Activated CD4-positive, alpha-beta T cell treated with anti-CD3 and anti-CD28 coated beads, Interleukin-2, amount 10 ng/mL, durations not matched to agents 7 days and 5 days (primary cell): ENCODE results near the gene GUCY1A2. TPM values are rescaled to one million over a fixed set of nuclear protein-coding genes. Genes with fewer than 3 reads are reported as not detected.
"Not testable (repeated sequence)": the region's sequence is repeated elsewhere in the genome, so short reads cannot be mapped to it uniquely, and the experiment has no call there.

ENCODE experiments used
- CTCF ChIA-PET: fragments of 350-600 bp; sonication (Branson Sonifier 250); formaldehyde crosslinking; loops from one replicate; lab custom pipeline; 2021; ENCODE audit warnings: antibody characterized with exemption; lab: Charles Lee
- POLR2A ChIA-PET: fragments of 350-600 bp; sonication (Branson Sonifier 250); formaldehyde crosslinking; loops from one replicate; lab custom pipeline; 2021; ENCODE audit warnings: antibody characterized with exemption; lab: Charles Lee
- DNase-seq: peaks from one replicate; pipeline ENCODE4 v3.0.0-alpha.2; 2020
- H3K27ac Mint-ChIP-seq: one replicate; pipeline ENCODE4 v1.8.0; 2021; ENCODE audit warnings: mild to moderate bottlenecking, moderate library complexity, mixed read lengths
- H3K27me3 Mint-ChIP-seq: one replicate; pipeline ENCODE4 v1.8.0; 2021; ENCODE audit warnings: mixed read lengths
- H3K36me3 Mint-ChIP-seq: one replicate; pipeline ENCODE4 v1.8.0; 2021; ENCODE audit warnings: low read depth, mixed read lengths
- H3K4me1 Mint-ChIP-seq: one replicate; pipeline ENCODE4 v1.8.0; 2021; ENCODE audit warnings: mixed read lengths
- H3K4me3 Mint-ChIP-seq: one replicate; pipeline ENCODE4 v1.8.0; 2021; ENCODE audit warnings: mild to moderate bottlenecking, moderate library complexity, mixed read lengths
- H3K9me3 Mint-ChIP-seq: one replicate; pipeline ENCODE4 v1.8.0; 2021; ENCODE audit warnings: mixed read lengths
- total RNA-seq, 2 experiments: library from RNA; stranded (reverse); gene quantifications; one replicate each; pipeline ENCODE4 v1.2.3, GENCODE V29; 2021

GUCY1A2 gene
- total RNA-seq, 2 experiments from 2014 or later = not detected

- Mint-ChIP-seq H3K27me3 (no peaks in the 10 kb centered on the region), H3K36me3 (no peaks in the 10 kb centered on the region), H3K4me1 (no peaks in the 10 kb centered on the region), H3K9me3 (peaks cover 9% of the 10 kb centered on the region), H3K27ac (no peak overlapping the region), H3K4me3 (no peak overlapping the region)
- ChIA-PET CTCF (interaction anchor here (0.6 kb wide), 1 partner anchor 463 kb away, joined by 3 read pairs; no protein-coding TSS in a partner anchor), POLR2A (no interaction called here)
- DNase-seq = no peak
Observed at GRCh38 chr11:106888386-106888785, 129.9 kb downstream of the GUCY1A2 start.

GRCh38 chr11:106883693-106884092 is 134.6 kb downstream of the GUCY1A2 start:
- H3K27me3 Mint-ChIP-seq, CTCF ChIA-PET, H3K27ac Mint-ChIP-seq, H3K4me3 Mint-ChIP-seq, H3K36me3 Mint-ChIP-seq, DNase-seq, H3K4me1 Mint-ChIP-seq, POLR2A ChIA-PET: not testable (repeated sequence)
- H3K9me3 Mint-ChIP-seq = peaks cover 16% of the 10 kb centered on the region

- ChIA-PET POLR2A (no interaction called here), CTCF (no interaction called here)
- Mint-ChIP-seq H3K9me3 (peaks cover 17% of the 10 kb centered on the region), H3K4me3 (no peak overlapping the region), H3K27me3 (no peaks in the 10 kb centered on the region), H3K4me1 (no peaks in the 10 kb centered on the region), H3K36me3 (no peaks in the 10 kb centered on the region), H3K27ac (no peak overlapping the region)
- DNase-seq = no peak
Observed at GRCh38 chr11:106879832-106880546, 138.3 kb downstream of the GUCY1A2 start.

GRCh38 chr11:106879029-106879428 is 139.2 kb downstream of the GUCY1A2 start:
- H3K9me3 Mint-ChIP-seq = peaks cover 15% of the 10 kb centered on the region
- H3K27me3 Mint-ChIP-seq = no peaks in the 10 kb centered on the region
- ChIA-PET POLR2A (no interaction called here), CTCF (no interaction called here)
- H3K27ac Mint-ChIP-seq = no peak overlapping the region
- no peaks in the 10 kb centered on the region for H3K36me3 Mint-ChIP-seq
- DNase-seq = no peak
- H3K4me3 Mint-ChIP-seq = no peak overlapping the region
- H3K4me1 Mint-ChIP-seq = no peaks in the 10 kb centered on the region

- no peaks in the 10 kb centered on the region for H3K36me3 Mint-ChIP-seq
- no peaks in the 10 kb centered on the region for H3K4me1 Mint-ChIP-seq
- H3K9me3 Mint-ChIP-seq = peaks cover 13% of the 10 kb centered on the region
- ChIA-PET CTCF (no interaction called here), POLR2A (no interaction called here)
- DNase-seq = no peak
- no peak overlapping the region for H3K4me3 Mint-ChIP-seq
- H3K27ac Mint-ChIP-seq = no peak overlapping the region
- H3K27me3 Mint-ChIP-seq = no peaks in the 10 kb centered on the region
Observed at GRCh38 chr11:106875013-106875412, 143.3 kb downstream of the GUCY1A2 start.

- Mint-ChIP-seq H3K9me3 (peaks cover 6% of the 10 kb centered on the region), H3K36me3 (no peaks in the 10 kb centered on the region), H3K27ac (no peak overlapping the region), H3K4me1 (no peaks in the 10 kb centered on the region), H3K4me3 (no peak overlapping the region), H3K27me3 (no peaks in the 10 kb centered on the region)
- ChIA-PET CTCF (no interaction called here), POLR2A (no interaction called here)
- DNase-seq = no peak
Observed at GRCh38 chr11:106872246-106872645, 146.0 kb downstream of the GUCY1A2 start.

- H3K36me3 Mint-ChIP-seq = no peaks in the 10 kb centered on the region
- no peak for DNase-seq
- no peak overlapping the region for H3K27ac Mint-ChIP-seq
- H3K27me3 Mint-ChIP-seq = no peaks in the 10 kb centered on the region
- H3K9me3 Mint-ChIP-seq = peaks cover 10% of the 10 kb centered on the region
- no peak overlapping the region for H3K4me3 Mint-ChIP-seq
- ChIA-PET POLR2A (no interaction called here), CTCF (no interaction called here)
- no peaks in the 10 kb centered on the region for H3K4me1 Mint-ChIP-seq
Observed at GRCh38 chr11:106858200-106858599, 160.1 kb downstream of the GUCY1A2 start.

- Mint-ChIP-seq H3K27me3 (no peaks in the 10 kb centered on the region), H3K4me3 (no peak overlapping the region), H3K9me3 (peaks cover 12% of the 10 kb centered on the region), H3K36me3 (no peaks in the 10 kb centered on the region), H3K27ac (no peak overlapping the region), H3K4me1 (no peaks in the 10 kb centered on the region)
- ChIA-PET POLR2A (no interaction called here), CTCF (no interaction called here)
- DNase-seq = no peak
Observed at GRCh38 chr11:106856566-106856965, 161.7 kb downstream of the GUCY1A2 start.

- ChIA-PET CTCF (no interaction called here), POLR2A (no interaction called here)
- DNase-seq = no peak
- Mint-ChIP-seq H3K4me3 (no peak overlapping the region), H3K27me3 (no peaks in the 10 kb centered on the region), H3K9me3 (peaks cover 12% of the 10 kb centered on the region), H3K4me1 (no peaks in the 10 kb centered on the region), H3K36me3 (no peaks in the 10 kb centered on the region), H3K27ac (no peak overlapping the region)
Observed at GRCh38 chr11:106854429-106854828, 163.8 kb downstream of the GUCY1A2 start.

- H3K4me1 Mint-ChIP-seq = no peaks in the 10 kb centered on the region
- CTCF ChIA-PET = no interaction called here
Observed at GRCh38 chr11:106853850-106854401, 164.3 kb downstream of the GUCY1A2 start.

GRCh38 chr11:106852779-106853178 is 165.5 kb downstream of the GUCY1A2 start:
- no peaks in the 10 kb centered on the region for H3K4me1 Mint-ChIP-seq
- ChIA-PET POLR2A (no interaction called here), CTCF (no interaction called here)
- H3K9me3 Mint-ChIP-seq = peaks cover 12% of the 10 kb centered on the region
- H3K27ac Mint-ChIP-seq = no peak overlapping the region
- no peaks in the 10 kb centered on the region for H3K36me3 Mint-ChIP-seq
- H3K4me3 Mint-ChIP-seq = no peak overlapping the region
- no peaks in the 10 kb centered on the region for H3K27me3 Mint-ChIP-seq
- no peak for DNase-seq

More at GRCh38 chr11:106853850-106854401, 164.3 kb downstream of the GUCY1A2 start:
- no peak for DNase-seq
- H3K4me3 Mint-ChIP-seq = no peak overlapping the region
- H3K36me3 Mint-ChIP-seq = no peaks in the 10 kb centered on the region
- peaks cover 12% of the 10 kb centered on the region for H3K9me3 Mint-ChIP-seq
- H3K27me3 Mint-ChIP-seq = no peaks in the 10 kb centered on the region
- POLR2A ChIA-PET = no interaction called here
- no peak overlapping the region for H3K27ac Mint-ChIP-seq

GRCh38 chr11:106848526-106848925 is 169.8 kb downstream of the GUCY1A2 start:
- CTCF ChIA-PET = no interaction called here
- H3K36me3 Mint-ChIP-seq = no peaks in the 10 kb centered on the region
- H3K4me3 Mint-ChIP-seq = no peak overlapping the region
- H3K9me3 Mint-ChIP-seq = peaks cover 5% of the 10 kb centered on the region
- no peaks in the 10 kb centered on the region for H3K27me3 Mint-ChIP-seq
- no peak overlapping the region for H3K27ac Mint-ChIP-seq
- H3K4me1 Mint-ChIP-seq = no peaks in the 10 kb centered on the region
- POLR2A ChIA-PET = no interaction called here
- no peak for DNase-seq

- Mint-ChIP-seq H3K27ac (no peak overlapping the region), H3K4me1 (no peaks in the 10 kb centered on the region), H3K27me3 (no peaks in the 10 kb centered on the region), H3K4me3 (no peak overlapping the region), H3K36me3 (no peaks in the 10 kb centered on the region), H3K9me3 (peaks cover 12% of the 10 kb centered on the region)
- DNase-seq = no peak
- ChIA-PET CTCF (no interaction called here), POLR2A (no interaction called here)
Observed at GRCh38 chr11:106842134-106842533, 176.1 kb downstream of the GUCY1A2 start.

- H3K4me3 Mint-ChIP-seq = no peak overlapping the region
- no peaks in the 10 kb centered on the region for H3K36me3 Mint-ChIP-seq
- peaks cover 12% of the 10 kb centered on the region for H3K9me3 Mint-ChIP-seq
- no peaks in the 10 kb centered on the region for H3K4me1 Mint-ChIP-seq
- ChIA-PET POLR2A (no interaction called here), CTCF (no interaction called here)
- no peak overlapping the region for H3K27ac Mint-ChIP-seq
- no peaks in the 10 kb centered on the region for H3K27me3 Mint-ChIP-seq
- no peak for DNase-seq
Observed at GRCh38 chr11:106840947-106841346, 177.3 kb downstream of the GUCY1A2 start.
